DND-41 (cell line): Measurements from ENCODE around the gene GRM4.

Experiments used
- ATAC-seq: fragments of 200-7000 bp; cut with Tn5 transposase; 3 replicates; pipeline ENCODE4 v1.9.1; 2021; ENCODE audit warnings: low read depth; ENCODE audit not compliant: insufficient read depth
- DNase-seq: peaks from one replicate; pipeline ENCODE4 v3.0.0-alpha.2; 2020
- H2AFZ ChIP-seq: 2 replicates; pipeline ENCODE4 v1.6.0; 2012; ENCODE audit warnings: low read depth, low read length
- H3K27ac ChIP-seq: 2 replicates; pipeline ENCODE4 v1.5.1; 2012; ENCODE audit warnings: low read length, inconsistent platforms
- H3K27me3 ChIP-seq: fragments of 200-600 bp; sonication (generic); 2 replicates; pipeline ENCODE4 v1.6.0; 2012; ENCODE audit warnings: low read length, mild to moderate bottlenecking, inconsistent platforms; ENCODE audit not compliant: insufficient read depth, poor library complexity
- H3K36me3 ChIP-seq: 2 replicates; pipeline ENCODE4 v1.5.1; 2012; ENCODE audit warnings: low read length, inconsistent platforms; ENCODE audit not compliant: insufficient read depth
- H3K4me1 ChIP-seq: 2 replicates; pipeline ENCODE4 v1.5.1; 2012; ENCODE audit warnings: mild to moderate bottlenecking, low read length; ENCODE audit not compliant: insufficient read depth
- H3K4me2 ChIP-seq: 2 replicates; pipeline ENCODE4 v1.6.0; 2012; ENCODE audit warnings: mild to moderate bottlenecking, moderate library complexity, low read length, inconsistent platforms; ENCODE audit not compliant: insufficient read depth
- H3K4me3 ChIP-seq, 2 experiments: fragments of 200-600 bp in 1 of 2; shearing (Covaris generic) in 1 of 2; 2 replicates each; pipeline ENCODE4 v1.5.1; 2012 to 2016; ENCODE audit warnings: inconsistent platforms in 2 of 2, low read length in 2 of 2, mild to moderate bottlenecking in 2 of 2, low read depth in 1 of 2, moderate library complexity in 1 of 2
- H3K79me2 ChIP-seq: 2 replicates; pipeline ENCODE4 v1.6.0; 2012; ENCODE audit warnings: low read length, inconsistent platforms; ENCODE audit not compliant: insufficient read depth
- H3K9ac ChIP-seq: 2 replicates; pipeline ENCODE4 v1.6.0; 2012; ENCODE audit warnings: low read depth, mild to moderate bottlenecking, inconsistent platforms, low read length, moderate library complexity
- H3K9me3 ChIP-seq: 2 replicates; pipeline ENCODE4 v1.5.1; 2012; ENCODE audit warnings: low read length, moderate library complexity, mild to moderate bottlenecking, inconsistent platforms; ENCODE audit not compliant: insufficient read depth, severe bottlenecking
- H4K20me1 ChIP-seq: 2 replicates; pipeline ENCODE4 v1.6.0; 2012; ENCODE audit warnings: low read length; ENCODE audit not compliant: insufficient read depth
- CTCF ChIP-seq: IDR thresholded peaks from 2 replicates; pipeline ENCODE4 v1.5.1; 2012; ENCODE audit warnings: borderline replicate concordance, low read length, moderate library complexity, mild to moderate bottlenecking; ENCODE audit not compliant: poor library complexity, severe bottlenecking; ENCODE audit errors: extremely low read depth
- EZH2 ChIP-seq: IDR thresholded peaks from 3 replicates; pipeline ENCODE4 v1.6.1; 2012; ENCODE audit warnings: borderline replicate concordance, low read depth, mild to moderate bottlenecking, moderate library complexity, low read length, inconsistent platforms; ENCODE audit not compliant: severe bottlenecking

The GRM4 gene

GRCh38 chr6:34031625-34032383 is 114.1 kb downstream of the GRM4 start:
- Histone ChIP-seq H3K4me3 (no peak overlapping the region), H2AFZ (no peak overlapping the region), H3K79me2 (no peaks in the 10 kb centered on the region), H4K20me1 (0 out of 2 replicates have a peak, but pooled peaks cover 3% of the 10 kb centered on the region), H3K4me1 (no peaks in the 10 kb centered on the region), H3K27me3 (no peaks in the 10 kb centered on the region), H3K9me3 (no peaks in the 10 kb centered on the region), H3K9ac (no peak overlapping the region), H3K36me3 (no peaks in the 10 kb centered on the region), H3K27ac (no peak overlapping the region), H3K4me2 (no peak overlapping the region)
- ATAC-seq = no peak
- TF ChIP-seq EZH2 (no peak), CTCF (no peak)
- no peak for DNase-seq

DNA sequence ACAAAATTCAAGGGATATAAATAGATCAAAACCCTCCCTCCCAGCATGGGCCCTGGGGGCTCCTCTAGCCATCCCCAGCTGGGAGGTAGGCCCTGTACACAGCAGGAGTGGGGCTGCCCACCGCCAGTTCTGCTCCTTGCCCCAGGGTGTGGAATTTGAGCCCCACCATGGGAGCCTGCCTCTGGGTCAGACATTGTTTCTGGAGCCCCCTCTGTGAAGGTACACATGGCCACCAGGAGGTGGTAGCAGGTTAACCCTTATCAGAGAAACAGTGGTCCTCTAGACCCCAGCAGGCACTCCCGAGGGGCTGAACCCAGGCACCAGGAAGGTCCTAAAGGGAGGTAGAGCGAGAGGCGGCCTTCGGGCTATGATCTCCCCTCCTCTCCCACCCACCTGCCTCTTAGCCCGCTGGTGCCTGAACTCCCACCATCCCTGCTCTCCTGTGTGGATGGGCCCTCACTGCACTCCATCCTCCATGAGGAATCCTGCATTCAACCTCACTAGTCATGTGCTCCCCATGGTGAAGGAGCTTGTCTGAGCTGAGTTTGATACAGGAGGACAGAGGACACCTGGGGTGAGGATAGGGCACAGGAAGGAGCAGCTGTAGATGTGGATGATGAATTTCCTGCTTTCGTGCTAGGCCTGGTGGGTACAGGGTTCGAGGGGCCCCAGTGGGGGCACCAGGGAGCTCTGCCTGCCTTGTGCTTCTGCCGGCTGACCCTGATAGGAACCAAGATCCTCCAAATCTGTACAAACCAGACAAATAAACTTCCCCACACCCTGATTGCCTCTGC is 114.9 kb downstream of the GRM4 start:
- no peak for ATAC-seq
- Histone ChIP-seq H3K4me1 (no peaks in the 10 kb centered on the region), H4K20me1 (0 out of 2 replicates have a peak, but pooled peaks cover 4% of the 10 kb centered on the region), H3K9ac (no peak overlapping the region), H3K4me2 (no peak overlapping the region), H3K27me3 (no peaks in the 10 kb centered on the region), H2AFZ (no peak overlapping the region), H3K36me3 (no peaks in the 10 kb centered on the region), H3K9me3 (no peaks in the 10 kb centered on the region), H3K27ac (no peak overlapping the region), H3K4me3 (no peak overlapping the region), H3K79me2 (no peaks in the 10 kb centered on the region)
- no peak for TF ChIP-seq CTCF
- TF ChIP-seq EZH2 = no peak
- DNase-seq = no peak

- H3K79me2 ChIP-seq = no peaks in the 10 kb centered on the region
- no peaks in the 10 kb centered on the region for H3K9me3 ChIP-seq
- H4K20me1 ChIP-seq = 0 out of 2 replicates have a peak, but pooled peaks cover 4% of the 10 kb centered on the region
- no peak overlapping the region for H3K4me3 ChIP-seq
- H3K9ac ChIP-seq = no peak overlapping the region
- no peaks in the 10 kb centered on the region for H3K27me3 ChIP-seq
- H3K4me1 ChIP-seq = no peaks in the 10 kb centered on the region
- H2AFZ ChIP-seq = no peak overlapping the region
- TF ChIP-seq EZH2 (no peak), CTCF (no peak)
- no peak overlapping the region for H3K27ac ChIP-seq
- DNase-seq (no peak), ATAC-seq (no peak)
- H3K36me3 ChIP-seq = no peaks in the 10 kb centered on the region
- H3K4me2 ChIP-seq = no peak overlapping the region
Measured at GRCh38 chr6:34029489-34030280, 116.2 kb downstream of the GRM4 start.
